Activated CD8-positive, alpha-beta memory T cell treated with anti-CD3 and anti-CD28 coated beads, Interleukin-2, amount 50 U/mL, for 4 hours (primary cell): ENCODE results near the gene RORB.

ENCODE experiments used
- DNase-seq: peaks from one replicate; pipeline ENCODE4 v3.0.0-alpha.2; 2020

The RORB gene

GRCh38 chr9:74496819-74497747 lies at the start of gene RORB:
Gene RORB (plus strand): TSS chr9:74497335. CDS start chr9:74497977, 642 bp downstream.
- peak; percentile 33 for DNase-seq

GRCh38 chr9:74447451-74448193 lies 49.5 kb upstream of the RORB start:
- DNase-seq, result no peak

- DNase-seq, result no peak
Measured at GRCh38 chr9:74449060-74449459, 48.1 kb upstream of the RORB start.

- no peak for DNase-seq
Measured at GRCh38 chr9:74458832-74459231, 38.3 kb upstream of the RORB start.

DNA sequence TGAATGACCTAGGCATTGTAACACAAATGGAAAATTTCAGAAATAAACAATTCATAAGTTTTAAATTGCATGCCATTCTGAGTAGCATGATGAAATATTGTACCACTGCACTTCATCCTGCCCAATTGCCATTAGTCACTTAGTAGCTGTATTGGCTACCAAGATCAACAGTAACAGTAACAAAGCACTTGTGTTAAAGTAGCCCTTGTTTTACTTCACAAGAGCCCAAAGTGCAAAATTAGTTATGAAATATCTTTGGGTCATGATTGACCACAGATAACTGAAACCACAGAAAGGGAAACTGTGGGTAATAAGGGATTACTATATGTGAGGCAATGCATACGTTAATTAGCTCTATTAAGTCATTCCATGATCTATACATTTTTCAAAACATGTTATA lies 33.3 kb upstream of the RORB start:
- no peak for DNase-seq

DNA sequence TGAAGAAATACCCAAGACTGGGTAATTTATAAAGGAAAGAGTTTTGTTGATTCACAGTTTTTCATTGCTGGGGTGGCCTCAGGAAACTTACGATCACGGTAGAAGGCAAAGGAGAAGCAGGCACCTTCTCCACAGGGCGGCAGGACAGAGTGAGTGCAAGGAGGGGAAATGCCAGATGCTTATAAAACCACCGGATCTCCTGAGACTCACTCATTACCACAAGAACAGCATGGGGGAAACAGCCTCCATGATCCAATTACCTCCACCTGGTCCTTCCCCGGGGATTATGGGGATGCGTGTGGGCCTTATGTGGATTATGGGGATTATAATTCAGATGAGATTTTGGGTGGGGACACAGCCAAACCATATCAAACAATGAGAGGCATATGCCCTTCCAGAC lies 18.5 kb upstream of the RORB start:
- no peak for DNase-seq

GRCh38 chr9:74479711-74480110 lies 17.4 kb upstream of the RORB start:
- DNase-seq, result no peak

- no peak for DNase-seq
Measured at GRCh38 chr9:74487395-74487794, 9.7 kb upstream of the RORB start.

DNA sequence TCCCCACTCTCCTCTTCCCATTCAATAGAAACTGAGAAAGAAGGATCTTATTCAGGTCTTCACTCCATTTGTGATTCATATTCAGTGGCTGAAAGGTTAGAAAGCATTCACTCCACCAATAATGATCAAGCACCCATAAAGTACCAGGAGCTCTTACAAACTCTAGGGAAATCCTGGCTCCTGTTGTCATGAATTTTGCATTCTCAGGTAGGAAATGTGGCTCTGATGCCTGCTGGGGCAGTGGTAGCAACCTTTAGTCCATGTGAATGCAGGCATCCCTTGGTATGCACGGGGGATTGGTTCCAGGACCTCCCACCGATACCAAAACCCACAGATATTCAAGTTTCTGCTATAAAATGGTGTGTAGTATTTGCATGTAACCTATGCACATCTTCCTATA lies 3.6 kb upstream of the RORB start:
- no peak for DNase-seq

- no peak for DNase-seq
Measured at GRCh38 chr9:74494490-74494889, 2.6 kb upstream of the RORB start.

DNA sequence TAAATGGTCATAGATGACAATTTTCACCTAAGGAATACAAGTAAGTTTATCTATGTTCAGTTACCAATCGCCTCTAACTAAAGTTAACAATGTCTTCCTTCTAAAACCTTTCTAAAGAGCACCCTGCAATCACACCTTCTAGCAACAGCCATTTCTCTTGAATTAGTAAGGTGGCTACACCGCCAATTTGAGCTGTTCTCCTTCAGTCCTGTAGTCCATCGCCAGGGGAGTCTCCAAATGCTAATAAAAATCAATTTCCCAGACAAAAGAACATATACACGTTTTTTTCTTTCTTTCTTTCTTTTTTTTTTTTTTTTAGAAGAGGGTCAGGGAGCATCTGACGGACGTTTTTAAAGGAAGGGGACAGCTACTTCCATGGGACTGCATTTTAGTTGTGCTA lies 729 bp upstream of the RORB start:
- DNase-seq, result no peak

GRCh38 chr9:74497748-74498620 lies 849 bp downstream of the RORB start:
- no peak for DNase-seq

DNA sequence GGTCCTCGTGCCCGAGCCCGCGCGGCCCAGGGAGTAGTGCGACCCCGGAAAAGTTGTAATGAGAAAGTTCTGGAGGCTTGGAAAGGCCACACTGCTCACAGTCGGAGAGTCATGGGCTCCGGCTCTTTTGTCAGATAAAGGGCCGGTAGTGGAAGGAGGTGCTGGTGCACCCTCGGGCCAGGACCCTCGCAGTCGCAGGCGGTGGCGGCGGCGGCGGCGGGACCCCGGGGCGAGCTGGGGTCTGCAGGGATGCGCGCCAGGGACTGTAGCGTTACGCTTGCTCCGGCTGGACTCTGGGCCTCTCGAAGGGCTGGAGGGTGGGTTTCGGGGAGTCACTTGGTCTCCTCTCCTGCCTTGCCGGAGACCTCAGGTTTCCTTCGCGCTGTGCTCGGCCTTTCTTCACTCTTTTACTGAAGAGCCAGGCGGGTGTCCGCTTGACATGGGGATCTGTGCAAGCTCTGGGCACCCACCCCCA lies 1.5 kb downstream of the RORB start:
- DNase-seq, result no peak

DNA sequence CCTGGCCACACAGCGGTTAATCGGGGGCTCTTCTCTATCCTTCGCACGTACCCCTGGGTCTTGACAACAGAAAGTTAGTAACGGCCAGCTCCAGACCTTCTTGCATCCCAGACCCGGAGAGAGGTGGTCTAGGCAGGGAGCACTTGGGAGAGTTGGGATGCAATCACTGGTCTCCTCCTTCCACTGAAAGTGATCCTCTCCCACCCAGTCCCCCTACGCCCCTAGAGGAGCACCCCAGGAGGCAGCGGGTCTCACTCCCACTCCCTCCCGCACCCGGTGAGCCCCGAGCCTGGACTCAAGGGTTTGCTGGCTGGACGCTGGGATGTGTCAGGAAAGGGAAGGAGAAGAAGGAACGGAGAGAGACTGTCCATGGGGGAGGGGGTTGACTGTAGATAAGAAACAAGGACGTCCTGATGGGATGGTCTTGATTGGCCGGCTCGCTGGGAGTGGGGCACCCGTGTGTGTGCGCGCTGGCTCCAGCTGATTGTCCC lies 2.0 kb downstream of the RORB start:
- DNase-seq, result no peak

- no peak for DNase-seq
Measured at GRCh38 chr9:74499770-74500583, 2.8 kb downstream of the RORB start.

DNA sequence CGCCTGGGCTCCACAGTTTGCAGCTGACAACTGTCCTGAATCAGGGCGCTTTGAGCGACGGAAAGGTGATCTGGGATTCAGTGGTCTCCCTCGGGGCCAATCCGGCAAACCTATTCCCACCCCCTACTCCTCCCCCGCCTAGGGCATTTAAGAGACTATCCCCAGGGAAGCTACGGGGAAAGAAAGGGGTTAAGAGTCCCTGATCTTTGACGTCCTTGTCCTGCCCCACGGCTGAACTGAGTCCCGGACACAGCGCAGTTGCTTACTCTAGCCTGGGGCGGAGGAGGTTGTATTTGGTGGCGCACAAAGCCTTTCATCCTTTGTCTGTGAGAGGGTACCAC lies 3.4 kb downstream of the RORB start:
- DNase-seq, result no peak

DNA sequence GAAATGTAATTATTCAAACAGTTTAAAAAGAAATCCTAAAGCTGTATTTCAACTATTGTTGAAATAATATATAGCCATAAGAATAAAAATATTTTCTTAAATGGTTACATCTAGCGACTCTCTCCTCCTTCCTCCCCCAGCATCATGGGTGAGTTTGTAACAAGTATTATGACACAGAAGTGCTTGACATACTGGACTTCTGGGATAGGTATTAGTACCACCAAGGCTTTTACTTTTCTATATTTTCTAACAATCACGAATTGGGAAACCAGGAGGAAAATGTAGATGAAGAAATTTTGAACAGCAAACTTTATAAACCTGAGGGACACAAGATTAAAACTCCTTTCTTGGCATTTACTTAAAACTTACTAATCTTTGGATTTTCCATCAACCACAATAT lies 4.4 kb downstream of the RORB start:
- DNase-seq, result no peak

- DNase-seq, result no peak
Measured at GRCh38 chr9:74503219-74503618, 6.1 kb downstream of the RORB start.

DNA sequence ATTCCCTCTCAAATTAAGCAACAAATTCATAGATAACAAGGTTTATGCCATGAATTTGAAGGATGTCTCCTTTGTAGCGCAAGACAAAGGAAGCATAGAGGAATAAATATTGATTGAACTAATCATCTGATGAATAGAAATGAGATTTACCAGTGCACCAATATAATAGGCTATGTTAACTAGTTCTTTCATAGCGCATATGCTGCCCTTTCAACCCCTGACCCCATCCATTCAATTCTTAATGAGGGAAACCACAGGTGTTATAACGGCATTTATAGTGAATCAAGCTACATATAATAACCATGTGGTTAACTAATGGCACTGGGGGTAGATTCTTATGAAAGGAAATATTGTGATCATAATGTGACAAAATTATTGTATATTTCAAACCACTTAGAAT lies 6.5 kb downstream of the RORB start:
- DNase-seq, result no peak

DNA sequence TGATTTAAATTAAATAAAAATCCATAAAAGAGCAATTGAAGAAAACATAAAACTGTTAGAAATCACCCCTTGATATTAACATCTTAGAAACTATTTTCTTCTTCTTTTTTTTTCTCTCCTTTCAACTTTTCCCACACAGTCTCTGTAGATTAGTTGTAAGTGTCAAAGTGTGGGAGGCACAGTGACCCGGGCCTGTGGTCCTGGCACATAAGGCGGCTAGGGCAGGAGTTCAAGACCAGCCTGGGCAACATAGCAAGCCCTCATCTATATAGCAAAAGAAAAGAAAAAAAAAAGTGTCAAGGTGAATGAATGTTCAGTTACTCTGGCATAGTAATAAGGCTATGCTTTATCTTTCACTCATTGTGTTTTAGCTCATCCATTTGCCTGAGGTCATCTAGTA lies 14.2 kb downstream of the RORB start:
- DNase-seq, result no peak

DNA sequence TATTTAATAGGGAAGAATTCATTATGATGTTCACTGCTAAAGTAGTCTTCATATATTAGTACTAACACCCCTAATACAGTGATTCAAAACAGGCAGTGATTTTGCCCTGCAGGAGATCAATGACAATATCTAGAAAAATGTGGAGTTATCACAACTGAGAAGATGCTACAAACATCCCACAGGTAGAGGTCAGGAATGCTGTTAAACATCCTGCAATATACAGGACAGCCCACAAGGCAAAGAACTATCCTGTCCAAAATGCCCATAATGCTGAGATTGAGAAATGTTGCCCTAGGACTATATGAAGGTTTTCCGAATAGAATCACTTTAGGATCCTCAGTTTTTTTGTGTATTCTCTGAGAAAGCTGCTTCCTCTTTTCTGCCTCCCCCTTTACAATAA lies 15.3 kb downstream of the RORB start:
- DNase-seq, result no peak

DNA sequence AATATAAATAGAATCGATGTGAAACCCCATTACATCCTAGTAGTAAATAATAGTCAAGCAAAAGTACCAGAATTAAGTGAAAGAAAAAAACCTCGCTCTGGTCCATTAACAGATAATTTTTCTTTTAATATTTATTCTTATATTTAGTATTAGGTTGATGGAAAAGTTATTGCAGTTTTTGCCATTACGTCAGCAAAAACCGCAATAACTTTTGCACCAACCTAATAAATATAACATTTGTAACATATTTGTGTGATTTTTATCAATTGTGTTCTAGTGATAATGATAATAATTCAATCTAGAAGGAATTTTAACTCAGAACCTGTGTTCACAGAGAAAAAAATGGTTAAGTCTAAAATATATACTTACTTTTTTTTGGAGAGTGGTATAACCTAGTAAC lies 16.1 kb downstream of the RORB start:
- DNase-seq, result no peak
